Fibroblast of mammary gland (primary cell): ENCODE measurements around the gene SLC7A5.

ENCODE experiments used
- DNase-seq: peaks from one replicate; pipeline ENCODE4 v3.0.0-alpha.2; 2010; ENCODE audit warnings: low read depth
- H3K4me3 ChIP-seq: 2 replicates; pipeline ENCODE4 v1.5.1; 2011; ENCODE audit warnings: low read depth, mild to moderate bottlenecking, low read length, moderate library complexity; ENCODE audit not compliant: control insufficient read depth
- TF ChIP-seq, protein P1 (sequence below): conservative IDR thresholded peaks from 2 replicates; pipeline ENCODE4 v1.5.1; 2011; ENCODE audit warnings: low read depth, low read length, inconsistent platforms; ENCODE audit not compliant: control insufficient read depth, insufficient read depth

Gene SLC7A5

DNA sequence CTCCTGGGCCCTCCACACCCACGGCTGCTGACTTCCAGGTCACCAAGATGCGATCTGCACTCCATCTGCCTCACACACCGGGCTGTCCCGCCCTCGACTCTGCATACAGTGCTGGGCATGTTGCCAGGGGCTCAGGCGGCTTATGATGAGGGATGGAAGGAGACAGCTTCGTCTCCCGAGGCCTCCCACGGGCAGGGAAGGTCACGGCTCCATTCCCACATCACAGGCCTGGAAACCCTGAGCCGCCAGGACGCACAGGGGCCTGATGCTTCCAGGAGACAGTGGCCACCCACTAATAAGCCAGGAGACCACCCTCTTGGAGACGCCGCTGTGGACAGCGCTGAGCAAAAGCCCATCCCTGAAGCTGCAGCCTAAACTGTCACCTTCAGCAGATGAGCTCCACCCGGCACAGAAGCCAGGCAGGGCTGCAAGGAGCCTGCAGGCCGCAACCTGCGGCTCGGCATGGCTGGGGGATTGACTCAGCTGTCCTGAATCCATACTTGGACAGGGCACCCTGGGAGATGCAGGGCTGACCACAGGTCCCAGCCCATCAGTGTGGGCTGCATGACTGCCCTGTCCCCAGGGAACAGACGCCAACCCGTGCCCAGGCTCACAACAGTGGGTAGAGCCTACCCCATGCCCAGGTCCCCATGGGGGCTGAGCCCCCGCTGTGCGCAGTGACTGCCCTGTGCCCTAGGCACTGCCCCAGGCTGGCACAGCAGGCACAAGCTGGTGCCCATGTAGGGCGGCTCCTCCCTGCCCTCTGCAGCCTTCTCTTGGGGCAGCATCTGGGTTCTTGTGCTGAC is 34.4 kb downstream of the SLC7A5 start:
- peak; percentile 31 for DNase-seq
- TF ChIP-seq, protein P1, sequence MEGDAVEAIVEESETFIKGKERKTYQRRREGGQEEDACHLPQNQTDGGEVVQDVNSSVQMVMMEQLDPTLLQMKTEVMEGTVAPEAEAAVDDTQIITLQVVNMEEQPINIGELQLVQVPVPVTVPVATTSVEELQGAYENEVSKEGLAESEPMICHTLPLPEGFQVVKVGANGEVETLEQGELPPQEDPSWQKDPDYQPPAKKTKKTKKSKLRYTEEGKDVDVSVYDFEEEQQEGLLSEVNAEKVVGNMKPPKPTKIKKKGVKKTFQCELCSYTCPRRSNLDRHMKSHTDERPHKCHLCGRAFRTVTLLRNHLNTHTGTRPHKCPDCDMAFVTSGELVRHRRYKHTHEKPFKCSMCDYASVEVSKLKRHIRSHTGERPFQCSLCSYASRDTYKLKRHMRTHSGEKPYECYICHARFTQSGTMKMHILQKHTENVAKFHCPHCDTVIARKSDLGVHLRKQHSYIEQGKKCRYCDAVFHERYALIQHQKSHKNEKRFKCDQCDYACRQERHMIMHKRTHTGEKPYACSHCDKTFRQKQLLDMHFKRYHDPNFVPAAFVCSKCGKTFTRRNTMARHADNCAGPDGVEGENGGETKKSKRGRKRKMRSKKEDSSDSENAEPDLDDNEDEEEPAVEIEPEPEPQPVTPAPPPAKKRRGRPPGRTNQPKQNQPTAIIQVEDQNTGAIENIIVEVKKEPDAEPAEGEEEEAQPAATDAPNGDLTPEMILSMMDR, result no peak

DNA sequence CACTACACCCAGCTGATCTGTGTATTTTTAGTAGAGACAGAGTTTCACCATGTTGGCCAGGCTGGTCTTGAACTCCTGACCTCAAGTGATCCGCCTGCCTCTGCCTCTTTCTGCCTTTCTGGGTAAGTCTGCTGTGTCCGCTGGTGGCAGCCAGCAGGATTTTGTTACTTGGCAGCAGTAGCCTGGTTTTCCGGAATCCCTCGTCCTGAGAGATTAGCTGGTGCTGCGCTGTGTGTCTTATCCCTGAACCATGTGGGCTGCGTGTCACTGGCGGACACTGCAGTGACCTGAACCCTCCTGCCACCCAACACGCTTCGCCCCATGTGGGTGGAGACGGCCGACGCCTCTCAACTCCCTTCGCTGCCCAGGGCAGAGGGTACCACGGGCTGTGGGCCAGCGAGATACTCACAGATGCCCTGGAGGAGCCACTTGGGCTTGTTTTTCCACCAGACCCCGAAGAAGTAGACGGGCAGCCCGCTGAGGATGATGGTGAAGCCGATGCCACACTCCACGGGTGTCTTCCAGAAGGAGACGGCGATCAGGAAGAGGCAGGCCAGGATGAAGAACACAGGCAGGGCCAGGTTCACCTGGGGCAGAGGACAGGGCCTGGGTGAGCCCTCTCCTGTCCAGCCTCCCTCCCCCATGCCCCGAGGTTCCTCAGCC is 35.2 kb downstream of the SLC7A5 start:
- H3K4me3 ChIP-seq, result no peak overlapping the region
- no peak for DNase-seq
- TF ChIP-seq, protein P1, result no peak

More for the DNA sequence above, 34.4 kb downstream of the SLC7A5 start:
- H3K4me3 ChIP-seq, result no peak overlapping the region

DNA sequence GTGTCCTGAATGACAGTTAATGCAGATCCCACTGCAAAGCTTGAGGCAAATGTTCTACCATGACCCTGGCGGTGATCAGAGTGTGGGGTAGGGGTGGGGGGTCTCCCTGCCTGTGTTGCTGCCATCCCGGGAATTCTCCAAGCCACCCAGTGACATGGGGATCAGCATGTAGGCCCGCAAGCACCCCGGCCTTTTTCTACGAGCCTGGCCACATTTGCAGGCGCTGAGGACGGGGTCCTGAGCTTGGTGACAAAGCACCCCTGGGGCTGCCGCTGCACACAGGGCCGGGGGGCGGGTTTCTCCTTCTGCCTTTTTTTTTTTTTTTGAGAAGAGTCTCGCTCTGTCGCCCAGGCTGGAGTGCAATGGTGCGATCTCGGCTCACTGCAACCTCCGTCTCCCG is 35.8 kb downstream of the SLC7A5 start:
- no peak overlapping the region for H3K4me3 ChIP-seq
- no peak for DNase-seq
- TF ChIP-seq, protein P1, result no peak

DNA sequence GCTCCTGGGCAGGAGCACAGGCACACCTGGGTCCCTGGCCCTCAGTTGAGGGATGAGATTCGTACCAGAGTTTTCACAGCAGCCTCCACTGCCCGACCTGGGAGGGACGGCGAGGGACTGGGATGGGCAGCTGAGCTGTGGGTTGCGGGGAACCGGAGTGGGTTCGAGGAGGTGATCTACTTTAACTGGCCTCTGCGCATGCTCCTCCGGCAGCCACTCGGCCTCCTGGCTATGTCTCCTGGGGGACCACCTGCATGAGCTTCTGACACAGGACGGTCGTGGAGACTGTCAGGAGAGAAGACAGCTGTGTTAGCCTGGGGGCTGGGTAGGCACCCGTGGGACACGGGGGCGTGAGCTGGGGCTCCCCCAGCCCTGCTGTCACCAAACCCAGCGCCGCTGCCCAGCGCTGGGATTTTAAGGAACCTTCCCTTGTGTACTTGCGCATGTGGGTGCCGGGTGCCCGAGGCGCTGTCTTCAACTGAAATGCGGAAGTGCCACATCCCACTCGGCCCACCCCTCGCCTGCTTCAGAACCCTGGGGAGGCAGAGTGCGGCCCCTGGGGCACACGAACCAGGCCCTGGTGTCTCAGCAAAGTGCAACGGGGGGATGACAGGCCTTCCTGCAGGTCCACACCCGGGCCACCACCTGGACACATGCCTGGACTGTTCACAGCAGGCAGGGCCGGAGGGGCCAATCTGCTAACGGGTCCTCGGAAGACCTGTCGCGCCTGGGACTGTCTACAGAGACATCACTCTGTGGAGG is 36.4 kb downstream of the SLC7A5 start:
- TF ChIP-seq, protein P1, result no peak
- no peak for DNase-seq
- no peak overlapping the region for H3K4me3 ChIP-seq

DNA sequence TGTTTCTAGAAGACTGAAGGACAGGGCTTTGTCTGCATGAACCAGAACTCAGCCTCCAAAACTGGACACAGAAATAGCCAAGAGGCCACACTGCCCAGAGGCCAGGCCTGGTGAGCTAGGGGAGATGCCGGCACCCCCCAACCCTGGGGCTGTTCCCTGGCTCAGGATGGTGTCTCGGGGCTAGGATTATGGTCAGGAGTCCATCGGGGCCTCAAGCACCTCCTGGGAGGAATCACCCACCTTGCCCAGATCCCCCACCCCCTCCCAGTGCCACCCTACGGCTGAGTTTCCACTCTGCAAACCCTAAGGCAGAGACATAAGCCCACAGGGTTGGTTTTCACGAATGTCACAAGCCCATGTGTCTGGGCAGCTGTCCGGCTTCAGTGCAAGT is 37.2 kb downstream of the SLC7A5 start:
- H3K4me3 ChIP-seq, result no peak overlapping the region
- no peak for DNase-seq
- TF ChIP-seq, protein P1, result no peak

DNA sequence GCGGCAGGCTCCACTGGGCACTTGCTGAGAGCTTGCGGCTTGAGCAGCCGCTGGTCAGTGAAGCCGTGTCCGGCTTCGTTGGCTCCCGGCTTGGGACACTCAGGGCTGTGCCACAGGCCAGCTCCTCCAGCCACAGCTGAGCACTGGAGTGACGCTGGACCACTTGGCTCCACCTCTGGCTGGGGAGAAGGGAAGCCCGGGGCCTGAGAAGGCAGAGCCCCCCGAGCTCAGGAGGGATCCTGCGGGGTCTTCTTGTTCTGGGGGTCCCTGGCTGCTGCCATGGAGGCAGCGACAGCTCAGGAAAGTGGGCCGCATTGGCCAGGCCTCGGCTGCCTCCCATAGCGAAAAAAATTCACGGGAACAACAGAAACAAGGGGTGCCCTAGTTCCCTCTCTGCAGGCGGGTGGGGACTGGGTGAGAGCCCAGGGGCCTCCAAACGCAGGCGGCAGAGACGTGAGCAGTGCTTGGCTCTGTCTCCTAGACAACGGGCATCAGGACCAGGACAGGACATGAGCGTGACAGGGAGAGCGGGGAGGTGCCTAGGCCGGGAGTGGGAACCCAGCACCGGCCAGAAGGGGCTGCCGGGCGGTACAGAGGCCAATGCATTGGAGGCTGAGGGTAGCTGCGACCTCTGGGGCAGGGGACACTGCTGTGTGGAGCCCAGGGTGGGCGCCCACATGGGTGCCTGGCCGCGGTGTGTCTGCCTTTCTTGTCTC is 37.7 kb downstream of the SLC7A5 start:
- no peak for DNase-seq
- H3K4me3 ChIP-seq, result no peak overlapping the region
- TF ChIP-seq, protein P1, result no peak
